GM10266 (cell line): ENCODE results near the gene ABTB2.

Experiments used
- DNase-seq: peaks from one replicate; pipeline ENCODE4 v3.0.0; 2012; ENCODE audit errors: extremely low spot score
- CTCF ChIP-seq: IDR thresholded peaks from 2 replicates; pipeline ENCODE4 v1.5.1; 2012; ENCODE audit warnings: mild to moderate bottlenecking, low read depth; ENCODE audit not compliant: control insufficient read depth, insufficient read depth; ENCODE audit errors: missing control alignments

Gene ABTB2

GRCh38 chr11:34218067-34218466, 139.7 kb downstream of the ABTB2 start:
- no peak for DNase-seq
- TF ChIP-seq CTCF, result no peak

- no peak for DNase-seq
- TF ChIP-seq CTCF, result no peak
Observed at GRCh38 chr11:34216706-34217105, 141.1 kb downstream of the ABTB2 start.

- DNase-seq, result no peak
- no peak for TF ChIP-seq CTCF
Observed at GRCh38 chr11:34215806-34216453, 141.9 kb downstream of the ABTB2 start.

GRCh38 chr11:34214961-34215805, 142.6 kb downstream of the ABTB2 start:
- TF ChIP-seq CTCF, result no peak
- DNase-seq, result no peak

- DNase-seq, result no peak
- no peak for TF ChIP-seq CTCF
Observed at GRCh38 chr11:34213366-34213765, 144.4 kb downstream of the ABTB2 start.

- no peak for DNase-seq
- no peak for TF ChIP-seq CTCF
Observed at GRCh38 chr11:34212566-34212965, 145.2 kb downstream of the ABTB2 start.

GRCh38 chr11:34209809-34210208, 148.0 kb downstream of the ABTB2 start:
- TF ChIP-seq CTCF, result no peak
- DNase-seq, result no peak
